Measurements from ENCODE around the gene ABHD14A. TPM values are rescaled to one million over a fixed set of nuclear protein-coding genes. Genes with fewer than 3 reads are reported as not detected.

ABHD14A gene
- total RNA-seq, 6 experiments from 2014 or later, result 8.3 to 22.2 (median 15.1) TPM

DNA sequence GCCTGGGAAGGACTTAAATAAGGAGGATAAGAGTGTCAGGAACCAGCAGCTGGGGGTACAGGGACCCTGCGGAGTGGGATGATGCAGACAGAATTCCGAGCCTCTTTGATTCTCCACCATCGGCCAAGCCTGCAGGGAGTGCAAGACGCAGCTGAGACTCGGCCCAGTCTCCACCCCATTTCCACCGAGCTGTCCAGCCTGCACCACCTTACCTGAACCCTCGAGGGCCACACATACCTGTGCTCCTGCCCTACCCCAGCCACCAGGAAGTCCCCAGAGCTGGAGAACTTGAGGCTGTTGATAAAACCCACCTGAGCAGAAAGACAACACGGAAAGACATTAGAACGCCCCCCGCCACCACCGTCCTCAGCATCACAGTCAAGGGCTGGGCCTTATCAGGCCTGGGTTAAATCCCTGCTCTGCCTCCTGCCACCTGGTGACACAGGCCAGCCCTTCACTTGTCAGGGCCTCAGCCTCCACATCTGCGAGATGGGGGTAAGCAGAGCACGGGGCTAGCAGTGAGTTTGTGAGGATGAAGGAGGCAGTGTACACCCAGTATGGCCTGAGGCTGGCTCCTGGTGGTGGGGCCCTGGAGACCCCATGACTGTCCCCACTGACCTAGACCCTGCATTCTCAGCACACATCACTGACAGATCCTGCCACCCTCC lies 41.3 kb upstream of the ABHD14A start:
- no peak overlapping the region for H3K4me3 ChIP-seq
- no peak for TF ChIP-seq CTCF (IDR thresholded peaks at IDR 0.05)
- TF ChIP-seq POLR2A (IDR thresholded peaks at IDR 0.05), result no peak
- ATAC-seq (peak in 1 of 4 donors; percentile 7), DNase-seq (peak in 1 of 3 donors; percentile 38)
- no peak overlapping the region for H3K27ac ChIP-seq
- H3K9me3 ChIP-seq, result no peaks in the 10 kb centered on the region
- no peaks in the 10 kb centered on the region for H3K27me3 ChIP-seq
- intact Hi-C loops (cut with DNase I), result no loop called here
- no peaks in the 10 kb centered on the region for H3K4me1 ChIP-seq
- WGBS (ENCODE audit: insufficient coverage, low coverage, low lambda C conversion rate, missing lambda C conversion rate), result 98% methylated on average over 6 of the region's 13 CpGs
- peaks cover 0 to 47% (median 12%) of the 10 kb centered on the region in 4 donors for H3K36me3 ChIP-seq

- WGBS (ENCODE audit: insufficient coverage, low coverage, low lambda C conversion rate, missing lambda C conversion rate), result 80% methylated on average over 1 of the region's 11 CpGs
- H3K4me3 ChIP-seq, result no peak overlapping the region
- ATAC-seq (no peak), DNase-seq (peak in 1 of 3 donors; percentile 39)
- no peaks in the 10 kb centered on the region for H3K4me1 ChIP-seq
- intact Hi-C loops (cut with DNase I), result no loop called here
- peaks cover 0 to 47% (median 12%) of the 10 kb centered on the region in 4 donors for H3K36me3 ChIP-seq
- H3K27ac ChIP-seq, result no peak overlapping the region
- no peak for TF ChIP-seq POLR2A (IDR thresholded peaks at IDR 0.05)
- TF ChIP-seq CTCF (IDR thresholded peaks at IDR 0.05), result no peak
- no peaks in the 10 kb centered on the region for H3K9me3 ChIP-seq
- H3K27me3 ChIP-seq, result no peaks in the 10 kb centered on the region
Observed at GRCh38 chr3:51934139-51934850, 40.6 kb upstream of the ABHD14A start.

- no peak overlapping the region for H3K4me3 ChIP-seq
- no peaks in the 10 kb centered on the region for H3K9me3 ChIP-seq
- ATAC-seq (no peak), DNase-seq (peak in 1 of 3 donors; percentile 39)
- H3K36me3 ChIP-seq, result peaks cover 0 to 47% (median 12%) of the 10 kb centered on the region in 4 donors
- no peaks in the 10 kb centered on the region for H3K27me3 ChIP-seq
- WGBS (ENCODE audit: insufficient coverage, low coverage, low lambda C conversion rate, missing lambda C conversion rate), result 99% methylated on average over 9 of the region's 28 CpGs
- TF ChIP-seq POLR2A (IDR thresholded peaks at IDR 0.05) (no peak), CTCF (IDR thresholded peaks at IDR 0.05) (no peak)
- H3K4me1 ChIP-seq, result peaks cover 0 to 6% (median 1%) of the 10 kb centered on the region in 4 donors
- intact Hi-C loops (cut with DNase I), result no loop called here
- no peak overlapping the region for H3K27ac ChIP-seq
Observed at GRCh38 chr3:51934991-51935885, 39.6 kb upstream of the ABHD14A start.

DNA sequence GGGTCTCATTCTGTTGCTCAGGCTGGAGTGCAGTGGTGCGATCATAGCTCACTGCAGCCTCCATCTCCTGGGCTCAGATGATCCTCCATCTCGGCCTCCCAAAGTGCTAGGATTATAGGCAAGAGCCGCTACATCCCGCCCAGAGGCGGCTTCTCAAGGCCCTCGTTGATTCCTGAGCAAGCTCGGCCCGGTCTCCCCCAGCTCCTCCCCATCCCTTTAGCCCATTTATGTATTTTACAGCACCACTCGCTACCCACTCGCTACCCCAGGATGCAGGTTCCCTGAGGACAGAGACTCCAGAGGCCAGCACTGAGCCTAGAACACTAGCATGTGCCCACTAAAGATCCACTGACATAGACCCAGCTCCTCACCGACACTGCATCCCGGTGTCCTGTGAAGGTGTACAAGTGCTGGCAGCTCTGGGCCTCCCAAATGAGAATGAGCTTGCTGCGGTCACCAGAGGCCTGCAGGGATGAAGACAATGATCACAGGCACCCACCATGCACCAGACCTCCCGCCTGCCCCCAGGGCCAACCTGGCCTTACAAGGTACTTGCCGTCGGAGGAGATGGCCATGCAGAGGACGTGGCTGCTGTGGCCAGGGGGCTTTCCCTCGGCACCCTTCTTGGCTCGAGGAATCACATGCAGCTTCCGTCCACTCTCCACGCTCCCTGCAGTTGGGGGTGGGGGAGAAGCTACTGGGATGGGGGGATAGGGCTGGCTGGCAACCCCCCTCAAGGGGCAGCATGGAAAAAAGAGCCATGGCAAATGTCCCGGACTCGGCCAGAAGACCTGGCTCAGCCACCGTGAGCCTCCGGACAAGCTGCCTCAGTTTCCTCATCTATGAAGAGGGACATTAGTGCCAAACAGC lies 38.7 kb upstream of the ABHD14A start:
- DNase-seq (peak in 1 of 3 donors; percentile 35), ATAC-seq (no peak)
- WGBS (ENCODE audit: insufficient coverage, low coverage, low lambda C conversion rate, missing lambda C conversion rate), result 95% methylated on average over 13 of the region's 25 CpGs
- peaks cover 0 to 47% (median 12%) of the 10 kb centered on the region in 4 donors for H3K36me3 ChIP-seq
- TF ChIP-seq CTCF (IDR thresholded peaks at IDR 0.05), result no peak
- no peak for TF ChIP-seq POLR2A (IDR thresholded peaks at IDR 0.05)
- H3K4me1 ChIP-seq, result peaks cover 0 to 14% (median 5%) of the 10 kb centered on the region in 4 donors
- H3K4me3 ChIP-seq, result no peak overlapping the region
- no peaks in the 10 kb centered on the region for H3K27me3 ChIP-seq
- intact Hi-C loops (cut with DNase I), result no loop called here
- no peak overlapping the region for H3K27ac ChIP-seq
- H3K9me3 ChIP-seq, result no peaks in the 10 kb centered on the region
